NB4 (cell line): ENCODE data around the gene GYPC.
"Not testable (repeated sequence)": the region's sequence is repeated elsewhere in the genome, so short reads cannot be mapped to it uniquely, and the experiment has no call there.

Experiments used
- DNase-seq: peaks from one replicate; pipeline ENCODE4 v3.0.0; 2010; ENCODE audit warnings: low read depth
- H3K4me3 ChIP-seq: one replicate; pipeline ENCODE4 v1.5.1; 2011; ENCODE audit warnings: mild to moderate bottlenecking, low read depth, low read length, moderate library complexity
- CTCF ChIP-seq: IDR thresholded peaks from one replicate; pipeline ENCODE4 v1.5.1; 2012; ENCODE audit warnings: low read depth, low read length
- MAX ChIP-seq: IDR thresholded peaks from 2 replicates; pipeline ENCODE4 v1.6.1; 2011; ENCODE audit warnings: low read depth, low read length
- MYC ChIP-seq: IDR thresholded peaks from 2 replicates; pipeline ENCODE4 v1.6.1; 2011; ENCODE audit warnings: low read depth, low read length
- POLR2A ChIP-seq: IDR thresholded peaks from 2 replicates; pipeline ENCODE4 v1.6.1; 2011; ENCODE audit warnings: mild to moderate bottlenecking; ENCODE audit not compliant: insufficient read length; ENCODE audit errors: extremely low read depth

GYPC gene

GRCh38 chr2:126686286-126686685, 30.3 kb downstream of the GYPC start:
- TF ChIP-seq MYC (no peak), CTCF (no peak), MAX (no peak), POLR2A (no peak)

GRCh38 chr2:126686841-126687485, 31.0 kb downstream of the GYPC start:
- no peak overlapping the region for H3K4me3 ChIP-seq
- DNase-seq, result no peak
- no peak for TF ChIP-seq CTCF
- no peak for TF ChIP-seq MYC
- TF ChIP-seq POLR2A, result no peak
- no peak for TF ChIP-seq MAX

More at GRCh38 chr2:126686286-126686685, 30.3 kb downstream of the GYPC start:
- no peak for DNase-seq
- H3K4me3 ChIP-seq, result no peak overlapping the region

GRCh38 chr2:126687503-126687902, 31.5 kb downstream of the GYPC start:
- H3K4me3 ChIP-seq, result no peak overlapping the region
- no peak for TF ChIP-seq CTCF
- TF ChIP-seq MYC, result no peak
- no peak for TF ChIP-seq MAX
- no peak for TF ChIP-seq POLR2A
- no peak for DNase-seq

- H3K4me3 ChIP-seq, DNase-seq: not testable (repeated sequence)
Measured at GRCh38 chr2:126688594-126688993, 32.6 kb downstream of the GYPC start.

- H3K4me3 ChIP-seq, DNase-seq: not testable (repeated sequence)
Measured at GRCh38 chr2:126692241-126692640, 36.3 kb downstream of the GYPC start.

- not testable (repeated sequence) for DNase-seq, H3K4me3 ChIP-seq
Measured at GRCh38 chr2:126692934-126693592, 37.1 kb downstream of the GYPC start.

- TF ChIP-seq MYC, result no peak
- no peak for TF ChIP-seq MAX
- H3K4me3 ChIP-seq, result no peak overlapping the region
- no peak for DNase-seq
Measured at GRCh38 chr2:126696644-126697520, 40.9 kb downstream of the GYPC start.

GRCh38 chr2:126698376-126698775, 42.4 kb downstream of the GYPC start:
- TF ChIP-seq MYC, result no peak
- no peak for TF ChIP-seq CTCF
- no peak for TF ChIP-seq MAX
- TF ChIP-seq POLR2A, result no peak
- no peak overlapping the region for H3K4me3 ChIP-seq
- DNase-seq, result no peak
